ENCODE measurements around the gene SPEF2.

- TF ChIP-seq EZH2 (IDR thresholded peaks at IDR 0.05; ENCODE audit: borderline replicate concordance, insufficient read depth, low read length, poor library complexity, severe bottlenecking) (no peak), CTCF (IDR thresholded peaks at IDR 0.05; ENCODE audit: poor library complexity, severe bottlenecking) (no peak), REST (IDR thresholded peaks at IDR 0.05; ENCODE audit: borderline replicate concordance) (no peak), RAD21 (conservative IDR thresholded peaks at IDR 0.05) (no peak), MXI1 (conservative IDR thresholded peaks at IDR 0.05; ENCODE audit: poor library complexity, severe bottlenecking) (no peak)
Observed at GRCh38 chr5:35647712-35648111, 30.0 kb downstream of the SPEF2 start.

Measured in neural cell (in vitro differentiated cells).